ENCODE measurements around the gene CDC42BPA.

- TF ChIP-seq CTCF (IDR thresholded peaks at IDR 0.05) (no peak), POLR2A (IDR thresholded peaks at IDR 0.05) (no peak)
Measured at GRCh38 chr1:226985239-226985838, 333.0 kb downstream of the CDC42BPA start.
